Gastrocnemius medialis (tissue), 4 donors: Measurements from ENCODE around the gene N4BP3. TPM values are rescaled to one million over a fixed set of nuclear protein-coding genes. Genes with fewer than 3 reads are reported as not detected.

Source experiments
- ATAC-seq, 2 donors: fragments of 150-250 bp; one replicate each; pipeline ENCODE4 v1.9.1; 2016
- DNase-seq, 2 donors: peaks; one replicate each; pipeline ENCODE4 v3.0.0-alpha.2; 2019
- H3K27ac ChIP-seq, 4 donors: fragments of 200-600 bp; sonication (generic); 1 replicate in 1 of 4; 2 replicates in 3 of 4; pipeline ENCODE4 v1.5.1; 2016 to 2018; ENCODE audit warnings: mild to moderate bottlenecking in 2 of 4, moderate library complexity in 1 of 4
- H3K27me3 ChIP-seq, 3 donors: fragments of 200-600 bp; sonication (generic) in 2 of 3; 1 replicate in 1 of 3; 2 replicates in 2 of 3; pipeline versions ENCODE4 v1.5.1 to v1.6.0; 2016 to 2019; ENCODE audit warnings: mild to moderate bottlenecking in 1 of 3, moderate library complexity in 1 of 3
- H3K36me3 ChIP-seq, 2 donors: fragments of 200-600 bp; sonication (generic) in 1 of 2; one replicate each; pipeline ENCODE4 v1.5.1; 2017 to 2018
- H3K4me1 ChIP-seq, 2 donors: fragments of 200-600 bp; sonication (generic) in 1 of 2; one replicate each; pipeline ENCODE4 v1.5.1; 2016 to 2017; ENCODE audit warnings: mild to moderate bottlenecking in 2 of 2
- H3K4me3 ChIP-seq, 4 donors: fragments of 200-600 bp; sonication (generic) in 3 of 4; 1 replicate in 1 of 4; 2 replicates in 3 of 4; pipeline ENCODE4 v1.5.1; 2016 to 2019; ENCODE audit warnings: mild to moderate bottlenecking in 2 of 4
- H3K9me3 ChIP-seq, 3 donors: fragments of 200-600 bp; sonication (generic) in 2 of 3; 1 replicate in 1 of 3; 2 replicates in 2 of 3; pipeline ENCODE4 v1.5.1; 2016 to 2019
- CTCF ChIP-seq, 5 experiments: fragments of 450-650 bp in 3 of 5; fragments of 200-600 bp in 2 of 5; sonication (generic) in 2 of 5; IDR thresholded peaks in 4 of 5; conservative IDR thresholded peaks in 1 of 5; 1 replicate in 4 of 5; 2 replicates in 1 of 5; pipeline ENCODE4 v1.5.1; 2016 to 2019; ENCODE audit warnings: antibody characterized with exemption in 5 of 5, mild to moderate bottlenecking in 3 of 5, moderate library complexity in 3 of 5
- POLR2A ChIP-seq, 2 donors: fragments of 450-650 bp; IDR thresholded peaks; one replicate each; pipeline ENCODE4 v1.6.1; 2017; ENCODE audit warnings: antibody characterized with exemption in 2 of 2, mild to moderate bottlenecking in 2 of 2, moderate library complexity in 2 of 2
- in situ Hi-C, 4 donors: fragments of 200-750 bp; cut with MboI; loops; one replicate each; pipeline versions ENCODE4 v1.15.0 to v1.8.0; 2017; ENCODE audit warnings: low sequenced_read_pairs in 4 of 4
- intact Hi-C: fragments of 100-400 bp; cut with DNase I; formaldehyde crosslinking; loops from one replicate; pipeline ENCODE4 v1.15.1; 2023; ENCODE audit warnings: low total_unique reads
- total RNA-seq, 4 donors: library from RNA; depleted of rRNA; stranded (reverse); fragments of >200 nt; gene quantifications; one replicate each; pipeline versions ENCODE4 v1.1.0 to v1.2.3, GENCODE V29; 2016

The N4BP3 gene
- total RNA-seq, 4 donors from 2014 or later = 1.6 to 3.2 (median 2.1) TPM

GRCh38 chr5:178145965-178146820, 32.9 kb downstream of the N4BP3 start:
- peak in 1 of 2 donors; percentile 53 for DNase-seq
- no peaks in the 10 kb centered on the region for H3K27me3 ChIP-seq
- TF ChIP-seq POLR2A (IDR thresholded peaks at IDR 0.05) (no peak), CTCF (IDR thresholded peaks at IDR 0.05 in 4 of 5, conservative IDR thresholded peaks at IDR 0.05 in 1 of 5) (peak; percentile 65 to 74 (median 67))
- H3K9me3 ChIP-seq = no peaks in the 10 kb centered on the region
- intact Hi-C loops = loop anchor here (1.0 kb wide), 1 partner anchor 70 kb away; no protein-coding TSS in a partner anchor
- peaks cover 0 to 7% of the 10 kb centered on the region in 2 donors for H3K4me1 ChIP-seq
- peaks cover 0 to 88% of the 10 kb centered on the region in 2 donors for H3K36me3 ChIP-seq
- H3K4me3 ChIP-seq = no peak overlapping the region
- ATAC-seq = peak in 1 of 2 donors; percentile 47
- in situ Hi-C loops = no loop called here
- H3K27ac ChIP-seq = no peak overlapping the region

- Histone ChIP-seq H3K27me3 (no peaks in the 10 kb centered on the region), H3K4me3 (no peak overlapping the region), H3K4me1 (peaks cover 7 to 16% of the 10 kb centered on the region in 2 donors), H3K9me3 (no peaks in the 10 kb centered on the region), H3K27ac (no peak overlapping the region), H3K36me3 (peaks cover 0 to 84% of the 10 kb centered on the region in 2 donors)
- in situ Hi-C loops (no loop called here), intact Hi-C loops (no loop called here)
- ATAC-seq = no peak
- no peak for DNase-seq
- TF ChIP-seq CTCF (IDR thresholded peaks at IDR 0.05 in 4 of 5, conservative IDR thresholded peaks at IDR 0.05 in 1 of 5) (no peak), POLR2A (IDR thresholded peaks at IDR 0.05) (no peak)
These were observed 34.1 kb downstream of the N4BP3 start for GRCh38 chr5:178147406-178147805.

- in situ Hi-C loops (no loop called here), intact Hi-C loops (no loop called here)
- TF ChIP-seq CTCF (IDR thresholded peaks at IDR 0.05 in 4 of 5, conservative IDR thresholded peaks at IDR 0.05 in 1 of 5) (no peak), POLR2A (IDR thresholded peaks at IDR 0.05) (no peak)
- DNase-seq = peak in 1 of 2 donors; percentile 9
- H3K4me3 ChIP-seq = no peak overlapping the region
- no peaks in the 10 kb centered on the region for H3K9me3 ChIP-seq
- H3K27ac ChIP-seq = no peak overlapping the region
- H3K27me3 ChIP-seq = no peaks in the 10 kb centered on the region
- H3K4me1 ChIP-seq = peaks cover 16 to 17% of the 10 kb centered on the region in 2 donors
- no peak for ATAC-seq
- H3K36me3 ChIP-seq = peaks cover 0 to 67% of the 10 kb centered on the region in 2 donors
These were observed 36.0 kb downstream of the N4BP3 start for GRCh38 chr5:178149199-178149932.

- Histone ChIP-seq H3K27me3 (no peaks in the 10 kb centered on the region), H3K27ac (peak overlapping the region in 2 of 4 donors; percentile 1 to 30), H3K36me3 (peaks cover 0 to 50% of the 10 kb centered on the region in 2 donors), H3K9me3 (no peaks in the 10 kb centered on the region), H3K4me1 (peaks cover 16 to 17% of the 10 kb centered on the region in 2 donors), H3K4me3 (no peak overlapping the region)
- DNase-seq (peak in 1 of 2 donors; percentile 29), ATAC-seq (no peak)
- in situ Hi-C loops (no loop called here), intact Hi-C loops (loop anchor here (10.0 kb wide), 1 partner anchor 556 kb away; the partner anchor contains the start of gene TMED9)
- no peak for TF ChIP-seq CTCF (IDR thresholded peaks at IDR 0.05 in 4 of 5, conservative IDR thresholded peaks at IDR 0.05 in 1 of 5)
- TF ChIP-seq POLR2A (IDR thresholded peaks at IDR 0.05) = no peak
These were observed 37.8 kb downstream of the N4BP3 start for GRCh38 chr5:178150977-178151734.
